HEK293 (cell line): Measurements from ENCODE around the gene LCN6.
"Not testable (repeated sequence)": the region's sequence is repeated elsewhere in the genome, so short reads cannot be mapped to it uniquely, and the experiment has no call there.

ENCODE experiments used
- CTCF ChIA-PET: fragments of 350-600 bp; formaldehyde crosslinking; extraction: SDS; loops from one replicate; lab custom pipeline; 2021; ENCODE audit warnings: antibody characterized with exemption; lab: Yijun Ruan, JAX
- POLR2A ChIA-PET: fragments of 300-600 bp; formaldehyde crosslinking; extraction: SDS; loops from one replicate; lab custom pipeline; 2020; ENCODE audit warnings: antibody characterized with exemption, inconsistent platforms; lab: Yijun Ruan, JAX
- H3K27ac ChIP-seq: fragments of 200-500 bp; sonication (Bioruptor generic); 2 replicates; pipeline ENCODE4 v1.5.1; 2014; ENCODE audit warnings: low read depth, low read length, control low read depth, inconsistent platforms; ENCODE audit errors: extremely low read depth
- H3K36me3 ChIP-seq, 2 experiments: fragments of 200-500 bp in 1 of 2; sonication (Bioruptor generic) in 1 of 2; 1 replicate in 1 of 2; 2 replicates in 1 of 2; pipeline ENCODE4 v1.5.1; 2014 to 2017; ENCODE audit warnings: inconsistent platforms in 2 of 2, low read length in 2 of 2; ENCODE audit not compliant: control insufficient read depth in 2 of 2, insufficient read depth in 1 of 2
- H3K4me1 ChIP-seq: fragments of 200-500 bp; sonication (Bioruptor generic); 2 replicates; pipeline ENCODE4 v1.5.1; 2014; ENCODE audit warnings: mild to moderate bottlenecking, low read length, inconsistent platforms; ENCODE audit not compliant: control insufficient read depth, insufficient read depth
- H3K4me3 ChIP-seq: 2 replicates; pipeline ENCODE4 v1.5.1; 2011; ENCODE audit warnings: low read depth, mild to moderate bottlenecking, control low read depth, low read length, moderate library complexity
- H3K9me3 ChIP-seq: fragments of 200-500 bp; sonication (Bioruptor generic); 2 replicates; pipeline ENCODE4 v1.5.1; 2014; ENCODE audit warnings: low read depth, low read length, inconsistent platforms; ENCODE audit not compliant: control insufficient read depth, insufficient read depth
- ATF2 ChIP-seq: fragments of 450-650 bp; formaldehyde crosslinking; IDR thresholded peaks from 2 replicates; pipeline ENCODE4 v1.5.1; 2016; ENCODE audit warnings: missing biosample characterization, missing genetic modification characterization, low read depth
- BCL11A ChIP-seq: fragments of 450-650 bp; formaldehyde crosslinking; IDR thresholded peaks from 2 replicates; pipeline ENCODE4 v1.5.1; 2016; ENCODE audit warnings: low read depth, missing biosample characterization, missing genetic modification characterization
- CTCF ChIP-seq: fragments of 450-650 bp; formaldehyde crosslinking; IDR thresholded peaks from 2 replicates; pipeline ENCODE4 v1.5.1; 2016; ENCODE audit warnings: missing biosample characterization, missing genetic modification characterization
- GLIS1 ChIP-seq: fragments of 450-650 bp; formaldehyde crosslinking; IDR thresholded peaks from 2 replicates; pipeline ENCODE4 v1.5.1; 2016; ENCODE audit warnings: missing biosample characterization, missing genetic modification characterization
- GLIS2 ChIP-seq: fragments of 450-650 bp; formaldehyde crosslinking; IDR thresholded peaks from 2 replicates; pipeline ENCODE4 v1.5.1; 2016; ENCODE audit warnings: missing biosample characterization, missing genetic modification characterization
- HIC1 ChIP-seq: fragments of 450-650 bp; formaldehyde crosslinking; IDR thresholded peaks from 2 replicates; pipeline ENCODE4 v1.5.1; 2016; ENCODE audit warnings: missing biosample characterization, missing genetic modification characterization
- IKZF3 ChIP-seq: fragments of 450-650 bp; IDR thresholded peaks from 2 replicates; pipeline ENCODE4 v1.5.0; 2018; ENCODE audit warnings: missing biosample characterization, mild to moderate bottlenecking, missing genetic modification characterization, moderate library complexity
- KLF8 ChIP-seq: fragments of 450-650 bp; formaldehyde crosslinking; IDR thresholded peaks from 2 replicates; pipeline ENCODE4 v1.5.1; 2016; ENCODE audit warnings: missing biosample characterization, missing genetic modification characterization
- OSR2 ChIP-seq: fragments of 450-650 bp; formaldehyde crosslinking; IDR thresholded peaks from 2 replicates; pipeline ENCODE4 v1.5.1; 2016; ENCODE audit warnings: missing biosample characterization, missing genetic modification characterization
- PATZ1 ChIP-seq: fragments of 450-650 bp; formaldehyde crosslinking; IDR thresholded peaks from 2 replicates; pipeline ENCODE4 v1.5.1; 2016; ENCODE audit warnings: missing biosample characterization, missing genetic modification characterization
- SCRT2 ChIP-seq: fragments of 450-650 bp; formaldehyde crosslinking; IDR thresholded peaks from 2 replicates; pipeline ENCODE4 v1.5.1; 2016; ENCODE audit warnings: missing biosample characterization, missing genetic modification characterization
- SP3 ChIP-seq: fragments of 450-650 bp; formaldehyde crosslinking; IDR thresholded peaks from 2 replicates; pipeline ENCODE4 v1.5.1; 2016; ENCODE audit warnings: missing biosample characterization, missing genetic modification characterization
- SP7 ChIP-seq: fragments of 450-650 bp; formaldehyde crosslinking; IDR thresholded peaks from 2 replicates; pipeline ENCODE4 v1.5.1; 2016; ENCODE audit warnings: missing biosample characterization, missing genetic modification characterization
- WT1 ChIP-seq: fragments of 450-650 bp; formaldehyde crosslinking; IDR thresholded peaks from 2 replicates; pipeline ENCODE4 v1.5.1; 2016; ENCODE audit warnings: missing biosample characterization, missing genetic modification characterization
- ZBTB20 ChIP-seq: fragments of 450-650 bp; formaldehyde crosslinking; IDR thresholded peaks from 2 replicates; pipeline ENCODE4 v1.5.1; 2016; ENCODE audit warnings: missing biosample characterization, missing genetic modification characterization
- ZBTB8A ChIP-seq: fragments of 450-650 bp; formaldehyde crosslinking; IDR thresholded peaks from 2 replicates; pipeline ENCODE4 v1.5.1; 2016; ENCODE audit warnings: missing biosample characterization, missing genetic modification characterization
- ZFP69B ChIP-seq: fragments of 450-650 bp; formaldehyde crosslinking; IDR thresholded peaks from 2 replicates; pipeline ENCODE4 v1.5.1; 2016; ENCODE audit warnings: missing biosample characterization, missing genetic modification characterization
- ZIC2 ChIP-seq: fragments of 450-650 bp; formaldehyde crosslinking; IDR thresholded peaks from 2 replicates; pipeline ENCODE4 v1.5.1; 2016; ENCODE audit warnings: missing biosample characterization, missing genetic modification characterization
- ZNF10 ChIP-seq: fragments of 450-650 bp; formaldehyde crosslinking; IDR thresholded peaks from 2 replicates; pipeline ENCODE4 v1.5.1; 2017; ENCODE audit warnings: missing biosample characterization, missing genetic modification characterization
- ZNF24 ChIP-seq: fragments of 450-650 bp; formaldehyde crosslinking; IDR thresholded peaks from 2 replicates; pipeline ENCODE4 v1.5.1; 2016; ENCODE audit warnings: missing biosample characterization, missing genetic modification characterization
- ZNF280D ChIP-seq: fragments of 450-650 bp; formaldehyde crosslinking; IDR thresholded peaks from 2 replicates; pipeline ENCODE4 v1.5.1; 2016; ENCODE audit warnings: missing biosample characterization, missing genetic modification characterization
- ZNF366 ChIP-seq: fragments of 450-650 bp; formaldehyde crosslinking; conservative IDR thresholded peaks from 2 replicates; pipeline ENCODE4 v1.5.1; 2016; ENCODE audit warnings: missing biosample characterization, missing genetic modification characterization
- ZNF600 ChIP-seq: fragments of 450-650 bp; formaldehyde crosslinking; IDR thresholded peaks from 2 replicates; pipeline ENCODE4 v1.5.1; 2016; ENCODE audit warnings: missing biosample characterization, missing genetic modification characterization
- ZNF629 ChIP-seq: fragments of 450-650 bp; formaldehyde crosslinking; IDR thresholded peaks from 2 replicates; pipeline ENCODE4 v1.5.1; 2017; ENCODE audit warnings: missing biosample characterization, missing genetic modification characterization
- ZNF692 ChIP-seq: fragments of 450-650 bp; formaldehyde crosslinking; IDR thresholded peaks from 2 replicates; pipeline ENCODE4 v1.5.1; 2016; ENCODE audit warnings: missing biosample characterization, missing genetic modification characterization

LCN6 gene

GRCh38 chr9:136766410-136767120 lies 18.2 kb upstream of the LCN6 start:
- not testable (repeated sequence) for H3K4me1 ChIP-seq, H3K4me3 ChIP-seq, H3K27ac ChIP-seq, H3K36me3 ChIP-seq, H3K9me3 ChIP-seq
- CTCF ChIA-PET = interaction anchor here (0.6 to 4.7 kb wide), 21 partner anchors 9 to 754 kb away, joined by 3 to 79 read pairs (median 4); partner anchors contain the start of gene LCN8
- POLR2A ChIA-PET = interaction anchor here (1.7 kb wide), 1 partner anchor 39 kb away, joined by 7 read pairs; no protein-coding TSS in a partner anchor
- TF ChIP-seq KLF8 (tag by site-specific recombination) (peak; percentile 88), ZNF366 (tag by site-specific recombination) (peak; percentile 93), ZBTB8A (tag by site-specific recombination) (peak; percentile 81), ZNF24 (tag by site-specific recombination) (peak; percentile 57; the same call in 1 of the 2 replicates), PATZ1 (tag by site-specific recombination) (peak; percentile 73), CTCF (tag by site-specific recombination) (peak; percentile 37), ATF2 (tag by site-specific recombination) (peak; percentile 9; the same call in 1 of the 2 replicates), SP7 (tag by site-specific recombination) (peak; percentile 87), ZFP69B (tag by site-specific recombination) (peak; percentile 43; the same call in 1 of the 2 replicates), BCL11A (tag by site-specific recombination) (peak; percentile 27; the same call in 1 of the 2 replicates), ZNF692 (peak; percentile 55; the same call in 1 of the 2 replicates), ZNF600 (tag by site-specific recombination) (peak; percentile 90), GLIS2 (peak; percentile 18; the same call in 1 of the 2 replicates), HIC1 (tag by site-specific recombination) (peak; percentile 48; the same call in 1 of the 2 replicates), SCRT2 (peak; percentile 100), ZIC2 (tag by site-specific recombination) (0 out of 2 replicates have a peak, but pooled peaks have one; percentile 8), ZNF10 (tag by site-specific recombination) (peak; percentile 83), ZNF629 (tag by site-specific recombination) (peak; percentile 69), ZBTB20 (tag by site-specific recombination) (peak; percentile 31; the same call in 1 of the 2 replicates), GLIS1 (tag by site-specific recombination) (peak; percentile 93), ZNF280D (tag by site-specific recombination) (peak; percentile 16; the same call in 1 of the 2 replicates), IKZF3 (tag by site-specific recombination) (peak; percentile 80), WT1 (tag by site-specific recombination) (peak; percentile 91), OSR2 (tag by site-specific recombination) (peak; percentile 77), SP3 (0 out of 2 replicates have a peak, but pooled peaks have one; percentile 28)
